Measurements from ENCODE around the gene PAPLN. TPM values are rescaled to one million over a fixed set of nuclear protein-coding genes. Genes with fewer than 3 reads are reported as not detected.

PAPLN gene
- total RNA-seq, 4 donors from 2014 or later = 8.1 to 27.2 (median 12.7) TPM

GRCh38 chr14:73283608-73284379, 46.5 kb downstream of the PAPLN start:
- DNase-seq = no peak
- H3K36me3 ChIP-seq = peaks cover 0 to 80% (median 3%) of the 10 kb centered on the region in 3 donors
- TF ChIP-seq, protein P1, sequence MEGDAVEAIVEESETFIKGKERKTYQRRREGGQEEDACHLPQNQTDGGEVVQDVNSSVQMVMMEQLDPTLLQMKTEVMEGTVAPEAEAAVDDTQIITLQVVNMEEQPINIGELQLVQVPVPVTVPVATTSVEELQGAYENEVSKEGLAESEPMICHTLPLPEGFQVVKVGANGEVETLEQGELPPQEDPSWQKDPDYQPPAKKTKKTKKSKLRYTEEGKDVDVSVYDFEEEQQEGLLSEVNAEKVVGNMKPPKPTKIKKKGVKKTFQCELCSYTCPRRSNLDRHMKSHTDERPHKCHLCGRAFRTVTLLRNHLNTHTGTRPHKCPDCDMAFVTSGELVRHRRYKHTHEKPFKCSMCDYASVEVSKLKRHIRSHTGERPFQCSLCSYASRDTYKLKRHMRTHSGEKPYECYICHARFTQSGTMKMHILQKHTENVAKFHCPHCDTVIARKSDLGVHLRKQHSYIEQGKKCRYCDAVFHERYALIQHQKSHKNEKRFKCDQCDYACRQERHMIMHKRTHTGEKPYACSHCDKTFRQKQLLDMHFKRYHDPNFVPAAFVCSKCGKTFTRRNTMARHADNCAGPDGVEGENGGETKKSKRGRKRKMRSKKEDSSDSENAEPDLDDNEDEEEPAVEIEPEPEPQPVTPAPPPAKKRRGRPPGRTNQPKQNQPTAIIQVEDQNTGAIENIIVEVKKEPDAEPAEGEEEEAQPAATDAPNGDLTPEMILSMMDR (IDR thresholded peaks at IDR 0.05) = no peak

DNA sequence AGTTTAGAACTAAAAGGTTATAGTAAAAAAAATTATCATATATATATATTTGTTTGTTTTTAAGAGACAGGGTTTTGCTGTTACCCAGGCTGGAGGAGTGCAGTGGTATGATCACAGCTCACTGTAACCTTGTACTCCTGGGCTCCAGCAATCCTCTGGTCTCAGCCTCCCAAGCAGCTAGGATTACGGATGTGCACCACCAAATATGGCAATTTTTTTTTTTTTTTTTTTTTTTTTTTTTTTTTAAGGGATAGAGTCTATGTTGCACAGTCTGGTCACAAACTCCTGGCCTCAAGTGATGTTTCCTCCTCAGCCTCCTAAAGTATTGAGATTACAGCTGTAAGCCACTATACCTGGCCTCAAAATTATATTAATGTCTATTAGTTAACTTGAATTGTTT, 48.7 kb downstream of the PAPLN start:
- TF ChIP-seq, protein P1 (IDR thresholded peaks at IDR 0.05) = no peak
- no peak for TF ChIP-seq POLR2A (IDR thresholded peaks at IDR 0.05)
- H3K9me3 ChIP-seq = no peaks in the 10 kb centered on the region
- H3K27me3 ChIP-seq = no peaks in the 10 kb centered on the region
- peaks cover 0 to 65% (median 0%) of the 10 kb centered on the region in 3 donors for H3K36me3 ChIP-seq
- H3K4me3 ChIP-seq = no peak overlapping the region
- H3K4me1 ChIP-seq = no peaks in the 10 kb centered on the region
- DNase-seq = no peak
- H3K27ac ChIP-seq = no peak overlapping the region

More at GRCh38 chr14:73283608-73284379, 46.5 kb downstream of the PAPLN start:
- H3K9me3 ChIP-seq = no peaks in the 10 kb centered on the region
- H3K4me1 ChIP-seq = no peaks in the 10 kb centered on the region
- H3K27ac ChIP-seq = no peak overlapping the region
- H3K4me3 ChIP-seq = no peak overlapping the region
- H3K27me3 ChIP-seq = no peaks in the 10 kb centered on the region

- no peak for DNase-seq
- Histone ChIP-seq H3K4me1 (no peaks in the 10 kb centered on the region), H3K27ac (no peak overlapping the region), H3K36me3 (peaks cover 0 to 65% (median 0%) of the 10 kb centered on the region in 3 donors), H3K27me3 (no peaks in the 10 kb centered on the region), H3K9me3 (no peaks in the 10 kb centered on the region), H3K4me3 (no peak overlapping the region)
- no peak for TF ChIP-seq POLR2A (IDR thresholded peaks at IDR 0.05)
- TF ChIP-seq, protein P1 (IDR thresholded peaks at IDR 0.05) = no peak
Measured at GRCh38 chr14:73286598-73286997, 49.3 kb downstream of the PAPLN start.

DNA sequence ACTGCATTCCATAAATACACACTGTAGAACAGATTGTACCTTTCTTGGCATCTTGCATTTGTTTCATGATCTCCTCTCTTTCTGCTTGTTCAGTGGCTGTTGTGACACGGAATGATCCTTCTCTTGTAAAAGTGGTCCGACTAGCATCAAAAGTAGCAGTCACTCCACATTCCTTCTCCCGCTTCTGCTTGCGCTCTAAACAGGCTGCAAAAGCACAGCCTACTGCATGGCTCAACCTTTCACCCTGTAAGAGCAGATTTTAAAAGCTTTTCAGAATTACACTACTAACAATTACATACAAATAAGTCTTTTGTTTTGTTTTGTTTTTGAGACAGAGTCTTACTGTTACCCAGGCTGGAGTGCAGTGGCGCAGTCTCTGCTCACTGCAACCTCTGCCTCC, 49.8 kb downstream of the PAPLN start:
- Histone ChIP-seq H3K27me3 (no peaks in the 10 kb centered on the region), H3K9me3 (no peaks in the 10 kb centered on the region), H3K4me3 (no peak overlapping the region), H3K4me1 (no peaks in the 10 kb centered on the region), H3K36me3 (peaks cover 0 to 65% (median 0%) of the 10 kb centered on the region in 3 donors), H3K27ac (no peak overlapping the region)
- DNase-seq = no peak
- TF ChIP-seq POLR2A (IDR thresholded peaks at IDR 0.05) = no peak
- TF ChIP-seq, protein P1 (IDR thresholded peaks at IDR 0.05) = no peak

- DNase-seq = no peak
- H3K27ac ChIP-seq = no peak overlapping the region
- H3K9me3 ChIP-seq = no peaks in the 10 kb centered on the region
- no peaks in the 10 kb centered on the region for H3K4me1 ChIP-seq
- no peak for TF ChIP-seq POLR2A (IDR thresholded peaks at IDR 0.05)
- TF ChIP-seq, protein P1 (IDR thresholded peaks at IDR 0.05) = no peak
- H3K27me3 ChIP-seq = no peaks in the 10 kb centered on the region
- H3K36me3 ChIP-seq = peaks cover 0 to 52% (median 0%) of the 10 kb centered on the region in 3 donors
- no peak overlapping the region for H3K4me3 ChIP-seq
Measured at GRCh38 chr14:73289308-73289707, 52.0 kb downstream of the PAPLN start.
